HG02588 (cell line): ENCODE data around the gene SPRYD7.
A peak's percentile ranks its signal among the peaks of the same experiment; 100 is the strongest.
"Not testable (repeated sequence)": the region's sequence is repeated elsewhere in the genome, so short reads cannot be mapped to it uniquely, and the experiment has no call there.

Experiments
- ATAC-seq: cut with Tn5 transposase; IDR thresholded peaks from one replicate; pipeline ENCODE4 v1.9.1; 2021; ENCODE audit warnings: mild to moderate bottlenecking, moderate library complexity; ENCODE audit not compliant: unreplicated experiment

SPRYD7 gene

GRCh38 chr13:49936075-49936967 is at the start of gene SPRYD7:
SPRYD7 (minus strand) TSS chr13:49936340; CDS start chr13:49936235, 105 bp downstream.
- ATAC-seq: peak; percentile 96

GRCh38 chr13:49985129-49985528 is 49.0 kb upstream of the SPRYD7 start:
- ATAC-seq: no peak

- ATAC-seq: no peak
These were observed 44.1 kb upstream of the SPRYD7 start for GRCh38 chr13:49980266-49980665.

- no peak for ATAC-seq
These were observed 41.9 kb upstream of the SPRYD7 start for GRCh38 chr13:49977992-49978391.

- no peak for ATAC-seq
These were observed 40.4 kb upstream of the SPRYD7 start for GRCh38 chr13:49976314-49977258.

- no peak for ATAC-seq
These were observed 39.7 kb upstream of the SPRYD7 start for GRCh38 chr13:49975826-49976225.

GRCh38 chr13:49972709-49973108 is 36.6 kb upstream of the SPRYD7 start:
- no peak for ATAC-seq

GRCh38 chr13:49967456-49967855 is 31.3 kb upstream of the SPRYD7 start:
- ATAC-seq: no peak

- ATAC-seq: no peak
These were observed 22.2 kb upstream of the SPRYD7 start for GRCh38 chr13:49958321-49958720.

- ATAC-seq: no peak
These were observed 20.0 kb upstream of the SPRYD7 start for GRCh38 chr13:49956131-49956530.

GRCh38 chr13:49954674-49955455 is 18.7 kb upstream of the SPRYD7 start:
- no peak for ATAC-seq

GRCh38 chr13:49953560-49953959 is 17.4 kb upstream of the SPRYD7 start:
- ATAC-seq: no peak

GRCh38 chr13:49951754-49952535 is 15.8 kb upstream of the SPRYD7 start:
- ATAC-seq: no peak

- not testable (repeated sequence) for ATAC-seq
These were observed 12.7 kb upstream of the SPRYD7 start for GRCh38 chr13:49948777-49949270.

GRCh38 chr13:49939321-49939720 is 3.2 kb upstream of the SPRYD7 start:
- no peak for ATAC-seq

GRCh38 chr13:49938921-49939320 is 2.8 kb upstream of the SPRYD7 start:
- no peak for ATAC-seq

GRCh38 chr13:49938314-49938713 is 2.2 kb upstream of the SPRYD7 start:
- ATAC-seq: no peak

- ATAC-seq: no peak
These were observed 781 bp upstream of the SPRYD7 start for GRCh38 chr13:49936968-49937273.

GRCh38 chr13:49935171-49936074 is 717 bp downstream of the SPRYD7 start:
- ATAC-seq: peak; percentile 28
